Measurements from ENCODE around the gene PPP2R2B. TPM values are rescaled to one million over a fixed set of nuclear protein-coding genes. Genes with fewer than 3 reads are reported as not detected.

PPP2R2B gene
- total and polyA plus RNA-seq, 2 donors (not counting 3 experiments of a cell fraction or from before 2014, with no cell fraction given): not detected

- Histone ChIP-seq H3K4me1 (ENCODE audit: control insufficient read depth, extremely low read depth, insufficient read depth, low read length) (no peaks in the 10 kb centered on the region), H4K20me1 (replicated peaks; ENCODE audit: control insufficient read depth, extremely low read depth, insufficient read depth, low read length) (no peaks in the 10 kb centered on the region), H3K79me2 (ENCODE audit: control insufficient read depth, insufficient read depth, low read length) (no peaks in the 10 kb centered on the region), H3K9ac (replicated peaks; ENCODE audit: extremely low read depth, insufficient read depth, low read length) (no peak overlapping the region), H3K36me3 (ENCODE audit: control insufficient read depth in 2 of 2, extremely low read depth in 1 of 2, insufficient read depth in 2 of 2, low read length in 2 of 2) (no peaks in the 10 kb centered on the region), H3K9me1 (replicated peaks; ENCODE audit: control insufficient read depth, extremely low read depth, insufficient read depth, low read length) (no peaks in the 10 kb centered on the region), H3K27me3 (ENCODE audit: control insufficient read depth in 2 of 2, insufficient read depth in 2 of 2, low read length in 2 of 2) (no peaks in the 10 kb centered on the region), H2AFZ (ENCODE audit: low read depth, low read length) (no peak overlapping the region), H3K9me3 (replicated peaks; ENCODE audit: control insufficient read depth, insufficient read depth, low read length) (no peaks in the 10 kb centered on the region), H3K4me2 (ENCODE audit: insufficient read depth, low read length) (no peak overlapping the region), H3K27ac (ENCODE audit: insufficient read depth, low read depth, low read length) (no peak overlapping the region), H3K4me3 (replicated peaks in 1 of 3; ENCODE audit: insufficient read depth in 1 of 3, low read depth in 1 of 3, low read length in 3 of 3) (no peak overlapping the region)
- dilution Hi-C loops (cut with MboI; ENCODE audit: extremely low pct_ligation_motif_present, low sequenced_read_pairs) (no loop called here), intact Hi-C loops (cut with micrococcal nuclease) (no loop called here)
- POLR2A ChIA-PET: no interaction called here
- CTCF ChIA-PET: no interaction called here
- no peak for FAIRE-seq
- no TSS peak for BruUV-seq (replicated peaks)
- no peak for TF ChIP-seq FOS (IDR thresholded peaks at IDR 0.05; ENCODE audit: borderline replicate concordance, insufficient read depth, low read length)
- TF ChIP-seq POLR2AphosphoS5 (IDR thresholded peaks at IDR 0.05; ENCODE audit: insufficient read depth, low read depth, low read length): no peak
- TF ChIP-seq GATA2 (IDR thresholded peaks at IDR 0.05; ENCODE audit: insufficient read depth, insufficient read length, low read depth, low read length): no peak
- TF ChIP-seq EZH2 (IDR thresholded peaks at IDR 0.05; ENCODE audit: borderline replicate concordance, low read depth, low read length, severe bottlenecking): no peak
- TF ChIP-seq MYC (IDR thresholded peaks at IDR 0.05; ENCODE audit: low read depth, low read length): no peak
- TF ChIP-seq CTCF (IDR thresholded peaks at IDR 0.05; ENCODE audit: extremely low read depth in 1 of 2, insufficient read depth in 1 of 2, low read depth in 1 of 2, low read length in 2 of 2): no peak
- no peak for TF ChIP-seq MAX (IDR thresholded peaks at IDR 0.05; ENCODE audit: insufficient read depth, insufficient read length)
- no peak for TF ChIP-seq POLR2A (IDR thresholded peaks at IDR 0.05; ENCODE audit: low read depth, low read length)
- TF ChIP-seq JUN (IDR thresholded peaks at IDR 0.05; ENCODE audit: borderline replicate concordance, insufficient read depth, insufficient read length, low read depth): no peak
- DNase-seq (ENCODE audit: low read depth, low spot score): no peak
These were observed 173.4 kb downstream of the PPP2R2B start for GRCh38 chr5:146704949-146705665.
